GM19463 (cell line): ENCODE results near the gene TTC28.

Experiments used
- ATAC-seq: cut with Tn5 transposase; IDR thresholded peaks from one replicate; pipeline ENCODE4 v1.9.1; 2021; ENCODE audit warnings: mild to moderate bottlenecking, moderate library complexity; ENCODE audit not compliant: unreplicated experiment

TTC28 gene

DNA sequence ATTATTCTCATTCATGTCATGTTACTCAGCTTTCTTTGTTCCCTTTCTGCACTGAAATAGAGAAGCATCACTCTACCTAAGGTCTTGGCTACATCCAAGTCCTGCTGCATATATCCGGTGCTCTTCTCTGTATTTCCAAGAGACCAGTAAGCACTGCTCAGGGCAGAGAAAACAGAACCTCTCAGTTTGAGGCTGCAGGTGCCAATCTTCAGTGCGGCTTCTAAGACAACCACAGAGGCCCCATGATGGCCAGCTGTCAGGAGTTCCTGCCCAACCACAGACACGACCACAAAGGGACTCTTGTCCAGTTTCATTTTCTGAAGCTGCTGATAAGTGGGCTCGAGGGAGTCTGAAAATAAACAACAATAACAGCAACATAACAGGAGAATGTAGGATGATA lies 382.1 kb downstream of the TTC28 start:
- peak; percentile 53 for ATAC-seq

DNA sequence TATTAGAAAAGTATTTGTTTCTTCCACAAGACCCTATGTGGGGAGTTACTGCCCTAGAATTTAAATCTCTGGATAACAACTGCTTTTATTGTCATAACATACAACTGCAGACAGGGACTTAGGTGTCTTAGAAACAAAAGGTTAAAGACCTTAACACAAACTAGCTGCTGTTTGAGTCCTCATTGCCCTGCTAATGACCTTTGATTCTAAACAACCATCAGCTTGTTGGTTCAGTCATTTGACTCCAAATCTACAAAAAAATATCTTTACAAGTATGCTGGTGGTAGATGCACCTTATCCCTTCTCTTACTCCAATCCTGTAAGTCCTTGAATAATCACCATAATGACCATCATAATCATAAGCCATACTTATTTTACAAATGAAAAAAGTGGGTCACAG lies 383.2 kb downstream of the TTC28 start:
- no peak for ATAC-seq

DNA sequence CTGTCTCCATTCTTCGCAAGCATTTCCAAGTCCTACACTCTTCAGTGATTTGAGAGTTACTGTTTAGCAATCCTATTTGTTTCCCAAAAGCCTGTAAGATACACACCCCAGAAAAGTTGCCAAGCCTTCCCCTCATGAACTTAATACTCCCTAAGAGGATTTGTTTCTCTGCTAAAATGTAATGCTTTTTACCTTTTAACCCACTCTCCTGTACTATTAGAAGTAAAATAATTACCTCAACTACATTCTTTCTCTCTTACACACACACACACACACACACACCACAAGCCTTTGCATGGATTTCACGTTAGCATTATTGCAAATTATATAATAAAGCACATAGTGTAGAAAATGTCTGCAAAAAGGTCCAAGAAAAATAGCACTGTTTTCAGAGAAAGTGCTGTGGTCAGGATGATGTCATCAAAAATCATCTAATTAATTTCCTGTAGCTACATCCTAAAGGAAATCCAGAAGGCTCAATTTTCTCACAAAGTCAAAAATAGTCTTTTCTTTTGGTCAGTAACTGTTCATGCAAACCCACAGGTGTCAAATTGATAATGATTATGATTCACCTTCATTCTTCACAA lies 396.5 kb downstream of the TTC28 start:
- no peak for ATAC-seq

DNA sequence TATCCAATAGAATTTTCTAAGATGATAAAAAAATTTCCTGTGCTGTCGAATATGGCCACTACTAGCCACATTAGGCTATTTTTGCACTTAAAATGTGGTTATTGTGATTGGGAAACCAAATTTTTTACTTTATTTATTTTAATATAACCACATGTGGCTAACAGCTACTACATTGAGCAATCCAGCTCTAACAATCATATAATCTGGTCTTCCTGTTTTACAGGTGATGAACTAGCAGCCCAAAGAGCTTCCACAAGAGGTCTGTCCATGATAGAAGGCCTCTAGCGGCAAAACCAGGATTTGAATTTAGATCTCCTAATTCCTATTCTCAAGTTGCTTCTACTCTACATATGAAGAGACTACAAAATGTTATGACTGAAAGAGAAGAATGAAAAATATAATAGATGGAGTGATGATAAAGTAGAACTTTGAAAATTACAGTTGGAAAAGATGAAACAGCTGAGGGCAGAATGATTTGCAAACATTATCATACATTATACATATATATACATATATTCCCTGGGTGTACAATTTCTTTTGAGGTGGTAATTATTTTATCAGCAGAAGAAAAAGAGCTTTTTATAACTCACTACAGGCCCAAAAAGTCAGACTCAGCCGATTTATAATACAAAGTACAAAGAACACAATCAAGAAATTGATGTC lies 397.1 kb downstream of the TTC28 start:
- no peak for ATAC-seq

DNA sequence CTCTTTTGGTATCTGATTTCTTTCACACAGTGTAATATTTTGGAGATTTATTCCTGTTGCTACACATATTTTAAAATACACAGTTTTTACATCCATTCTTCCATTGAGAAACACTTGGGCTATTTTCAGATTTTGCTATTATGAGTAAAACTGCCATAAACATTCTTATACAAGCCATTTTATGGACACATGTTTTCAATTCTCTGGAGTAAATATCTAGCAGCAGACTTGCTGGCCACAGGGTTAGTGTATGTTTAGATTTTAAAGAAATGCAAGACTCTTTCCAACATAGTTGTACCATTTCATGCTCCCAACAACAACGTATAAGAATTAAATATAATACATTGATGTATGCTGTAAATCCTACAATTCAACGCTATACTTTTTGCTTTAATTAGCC lies 399.8 kb downstream of the TTC28 start:
- no peak for ATAC-seq

DNA sequence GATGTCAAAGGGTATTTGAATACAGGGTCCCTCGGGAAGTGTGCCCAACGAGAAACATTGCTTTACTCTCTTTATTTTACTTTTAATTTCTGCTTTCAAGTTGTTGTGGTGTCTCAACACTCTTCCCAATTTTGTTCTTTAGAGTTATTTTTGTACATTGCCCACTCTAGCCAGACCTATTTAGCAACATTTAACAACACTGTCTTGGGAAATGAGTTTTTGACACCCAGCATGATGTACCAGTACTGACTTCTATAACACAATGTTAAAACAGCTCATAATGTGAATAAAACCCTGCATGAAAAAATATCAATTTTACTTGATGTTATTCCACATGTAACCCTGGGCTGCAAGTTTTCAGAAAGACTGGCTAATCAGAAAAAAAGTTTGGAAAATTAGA lies 410.4 kb downstream of the TTC28 start:
- no peak for ATAC-seq

DNA sequence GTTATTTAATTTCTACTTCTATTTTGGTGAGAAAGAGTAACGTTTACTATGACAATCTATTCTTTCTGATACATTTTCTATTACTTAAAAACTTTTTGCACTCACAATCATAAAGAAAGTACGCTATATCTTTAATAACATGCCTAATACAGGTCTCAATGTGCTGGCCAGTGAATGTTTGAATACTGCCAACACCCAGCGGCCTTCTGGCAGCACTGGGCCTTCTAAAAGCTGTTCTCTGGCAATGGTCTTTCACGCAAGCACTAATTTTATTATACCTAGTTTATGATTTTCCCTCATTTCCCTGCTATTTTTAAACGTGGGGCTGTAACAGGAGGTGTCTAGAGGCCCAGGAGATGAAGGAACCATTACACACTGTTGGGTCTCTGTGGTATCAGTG lies 410.8 kb downstream of the TTC28 start:
- ATAC-seq = no peak

DNA sequence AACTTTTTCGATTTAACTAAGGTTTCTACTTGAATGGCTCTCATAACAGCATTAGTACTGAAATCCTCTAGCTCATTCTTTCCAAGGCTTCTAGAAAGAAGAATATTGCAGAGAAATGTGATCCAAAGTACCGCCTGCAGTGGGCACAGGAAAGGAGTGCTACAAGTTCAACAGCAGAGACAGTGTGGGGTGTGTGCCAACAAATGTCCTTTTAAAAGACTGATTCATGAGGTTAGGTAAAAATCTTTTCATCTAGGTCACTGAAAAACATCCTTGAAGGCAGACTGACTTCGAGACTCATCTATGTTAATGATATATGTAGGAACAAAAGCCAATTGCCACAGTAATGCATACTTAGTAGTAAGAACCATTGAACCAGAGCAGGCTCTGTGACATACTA lies 411.5 kb downstream of the TTC28 start:
- ATAC-seq = no peak

DNA sequence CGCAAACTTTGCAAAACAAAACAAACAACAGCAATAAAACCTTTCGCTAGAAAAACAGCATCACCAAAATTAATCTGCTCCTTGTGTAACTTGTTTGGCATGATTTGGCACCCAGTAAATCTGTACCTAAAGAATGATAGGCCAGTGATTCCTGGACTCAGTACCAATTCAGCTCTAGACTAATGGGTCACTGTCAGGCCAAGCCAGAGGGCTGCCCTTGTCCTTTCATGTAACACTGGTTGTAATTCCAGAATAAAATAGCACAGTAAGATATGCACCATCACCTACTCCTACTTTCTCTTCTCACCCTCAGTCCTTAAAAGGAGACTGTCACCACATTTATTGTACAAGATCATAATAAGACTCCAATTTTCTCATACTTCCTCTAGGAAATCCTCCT lies 419.0 kb downstream of the TTC28 start:
- ATAC-seq = no peak

DNA sequence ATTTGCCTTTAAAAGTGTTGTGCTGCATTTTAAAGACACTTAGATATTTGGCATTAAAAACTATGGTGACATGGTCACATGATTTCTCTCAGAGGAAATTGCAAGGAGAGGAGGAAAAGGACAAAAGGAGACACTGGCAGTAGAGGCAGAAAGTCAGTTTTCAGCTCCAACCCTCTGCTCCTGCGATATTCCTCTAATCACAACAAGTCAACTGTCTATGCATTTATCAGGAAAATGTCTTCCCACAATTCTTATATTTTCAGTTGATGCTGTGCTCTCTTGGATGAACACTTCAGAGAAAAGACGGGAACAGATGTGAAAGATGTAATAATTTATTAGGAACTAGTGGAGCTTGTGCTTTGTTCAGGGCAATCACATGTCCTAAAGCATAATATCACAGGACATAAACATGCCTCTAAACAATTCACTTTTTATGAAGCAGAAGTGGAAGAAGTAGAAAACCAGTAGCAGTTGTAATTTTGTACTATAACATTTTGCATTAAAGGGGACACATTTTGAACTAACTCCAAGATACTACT lies 419.8 kb downstream of the TTC28 start:
- ATAC-seq = no peak

DNA sequence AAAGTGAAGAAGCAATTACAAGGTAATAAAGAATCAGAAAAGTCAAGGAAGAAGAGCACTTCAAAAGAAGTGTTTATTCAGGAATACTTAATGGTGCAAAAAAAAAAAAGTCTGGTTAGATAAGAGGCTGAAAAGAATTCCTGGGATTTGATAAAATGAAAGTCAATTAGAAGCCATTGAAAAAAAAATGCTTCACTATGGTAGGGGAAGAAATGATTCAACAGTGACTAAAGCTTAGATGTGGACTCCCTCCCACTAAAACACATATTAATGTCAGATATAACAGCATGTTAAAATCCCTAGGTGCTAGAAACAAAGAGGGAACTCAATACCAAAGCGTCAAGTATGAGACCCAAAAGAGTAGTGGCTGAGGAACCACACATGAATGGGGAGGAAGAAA lies 425.2 kb downstream of the TTC28 start:
- no peak for ATAC-seq

DNA sequence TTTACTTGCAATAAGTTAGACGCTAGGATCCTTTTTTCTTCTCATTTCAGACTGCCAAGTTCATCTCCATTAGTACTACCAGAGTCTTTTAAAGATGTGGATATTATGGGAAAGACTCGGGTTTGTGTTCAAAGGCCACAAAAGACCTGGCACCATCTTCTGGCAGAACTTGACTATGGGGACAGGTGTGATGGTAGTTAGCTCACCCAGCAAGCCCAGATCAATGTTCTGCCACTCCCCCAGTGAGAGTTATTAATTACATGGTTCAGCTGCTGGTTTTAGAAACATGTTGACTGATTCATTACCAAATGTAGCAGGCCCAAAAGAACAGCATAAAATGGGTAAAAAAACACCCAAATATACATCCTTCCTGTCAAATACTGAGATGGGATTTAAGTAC lies 427.1 kb downstream of the TTC28 start:
- no peak for ATAC-seq

DNA sequence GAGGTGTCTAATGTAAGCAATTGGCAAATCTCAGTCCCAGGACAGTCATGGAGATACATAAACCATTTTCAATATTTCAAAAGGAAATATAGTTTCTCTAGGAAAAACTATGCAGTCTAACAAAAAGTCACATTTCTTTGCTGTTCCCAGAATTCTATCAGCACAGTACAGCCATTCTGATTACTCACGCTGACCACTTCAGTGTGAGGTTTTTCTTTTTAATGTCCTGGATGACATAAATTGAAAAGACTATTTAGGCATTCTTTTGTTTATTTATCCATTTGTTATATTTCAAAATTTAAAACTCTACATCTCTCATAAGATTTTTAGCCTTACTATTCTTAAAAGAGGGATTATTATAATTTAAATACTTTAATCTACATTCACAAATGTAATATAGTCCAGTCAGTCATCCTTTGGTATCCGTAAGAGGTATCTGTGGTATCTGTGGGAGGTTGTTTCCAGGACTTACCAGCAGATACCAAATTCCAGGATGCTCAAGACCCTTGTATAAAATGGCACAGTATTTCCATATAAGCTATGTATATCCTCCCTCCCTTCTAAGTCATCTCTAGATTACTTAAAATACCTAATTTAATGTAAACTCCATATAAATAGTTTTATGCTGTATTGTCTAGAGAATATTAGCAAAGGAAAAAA lies 429.5 kb downstream of the TTC28 start:
- ATAC-seq = no peak

DNA sequence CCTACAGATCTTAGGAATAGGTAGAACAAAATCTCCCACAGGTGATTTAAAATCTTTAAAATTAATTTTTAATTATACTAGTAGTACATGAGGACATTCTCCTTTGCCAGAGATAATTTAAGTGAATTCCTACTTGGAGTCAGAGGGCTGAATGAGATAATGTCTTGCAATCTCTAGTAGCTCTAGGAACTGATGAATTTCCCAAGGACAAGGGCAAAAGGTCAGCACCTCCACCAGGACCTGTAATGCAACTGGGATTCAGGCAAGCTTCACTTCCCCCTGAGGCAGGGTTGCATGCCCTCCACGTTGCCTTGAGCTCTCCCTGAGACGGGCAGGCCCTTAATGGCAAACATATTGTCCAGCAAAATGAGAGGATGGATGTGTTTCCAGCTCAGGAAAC lies 430.2 kb downstream of the TTC28 start:
- ATAC-seq = no peak

DNA sequence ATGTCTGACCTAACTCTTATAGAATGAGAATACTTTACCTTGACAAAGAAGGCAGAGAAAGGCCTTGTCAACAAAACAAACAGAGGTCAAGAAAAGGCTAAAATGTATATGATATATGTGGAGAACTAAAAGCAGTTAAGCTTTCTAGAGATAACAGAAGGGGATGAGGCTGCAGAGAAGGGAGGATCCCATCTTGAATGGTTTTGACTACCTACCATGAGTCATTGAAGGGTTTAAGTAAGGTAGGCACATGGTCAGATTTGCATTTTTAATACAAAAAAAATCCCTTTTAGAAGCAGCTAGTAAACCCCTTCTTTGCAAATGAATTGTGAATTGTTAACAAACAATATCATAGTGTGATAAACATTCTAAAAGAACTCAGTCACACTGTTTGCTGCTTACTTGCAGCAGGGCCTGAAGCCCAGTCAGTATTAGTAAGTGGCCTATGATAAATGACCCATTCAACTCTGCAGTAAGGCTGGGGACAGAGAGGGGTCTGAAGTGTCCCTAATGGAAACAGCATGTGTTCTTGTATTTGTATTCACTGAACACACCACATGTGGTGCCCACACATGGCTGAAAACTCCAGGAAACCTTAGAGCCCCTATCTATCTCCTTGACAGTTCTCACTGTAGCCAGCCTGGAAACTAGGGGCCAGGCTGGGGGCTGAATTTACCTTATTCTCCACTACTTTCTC lies 431.8 kb downstream of the TTC28 start:
- ATAC-seq = no peak

DNA sequence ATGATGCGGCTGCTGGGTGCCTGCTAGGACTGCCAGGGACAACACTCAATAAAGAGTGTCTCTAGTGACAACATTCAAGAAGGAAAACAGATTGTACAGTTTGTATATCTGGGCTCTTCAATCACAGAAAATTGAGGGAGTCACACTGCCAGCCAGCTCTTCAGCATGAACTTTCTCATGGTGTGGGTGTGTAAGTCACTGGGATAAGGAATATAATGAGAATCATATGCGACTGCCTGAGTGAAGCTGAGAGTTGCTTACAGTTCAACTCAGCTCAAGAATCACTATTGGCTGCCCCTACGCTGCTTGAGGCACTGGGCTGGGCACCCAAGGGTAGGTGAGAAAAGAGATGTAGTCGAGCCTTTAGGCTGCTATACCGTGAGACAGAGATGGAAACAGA lies 432.5 kb downstream of the TTC28 start:
- no peak for ATAC-seq

DNA sequence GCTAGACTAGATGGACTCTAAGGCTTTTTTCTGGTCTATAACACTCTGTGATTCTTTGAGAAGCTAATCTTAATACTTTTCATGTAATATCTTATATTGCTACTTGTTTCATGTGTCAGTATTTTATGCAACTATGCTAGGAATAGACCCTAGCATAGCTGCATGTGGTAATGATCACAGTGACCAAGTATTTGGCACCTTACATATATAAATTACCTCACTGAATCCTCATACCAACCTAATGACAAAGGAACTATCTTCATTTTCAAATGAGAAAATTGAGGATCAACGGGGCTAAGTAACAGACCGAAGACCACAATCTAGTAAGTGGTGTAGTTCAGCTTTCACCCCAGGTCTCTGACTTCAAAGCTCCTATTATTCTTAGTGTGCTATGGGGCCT lies 433.2 kb downstream of the TTC28 start:
- no peak for ATAC-seq

DNA sequence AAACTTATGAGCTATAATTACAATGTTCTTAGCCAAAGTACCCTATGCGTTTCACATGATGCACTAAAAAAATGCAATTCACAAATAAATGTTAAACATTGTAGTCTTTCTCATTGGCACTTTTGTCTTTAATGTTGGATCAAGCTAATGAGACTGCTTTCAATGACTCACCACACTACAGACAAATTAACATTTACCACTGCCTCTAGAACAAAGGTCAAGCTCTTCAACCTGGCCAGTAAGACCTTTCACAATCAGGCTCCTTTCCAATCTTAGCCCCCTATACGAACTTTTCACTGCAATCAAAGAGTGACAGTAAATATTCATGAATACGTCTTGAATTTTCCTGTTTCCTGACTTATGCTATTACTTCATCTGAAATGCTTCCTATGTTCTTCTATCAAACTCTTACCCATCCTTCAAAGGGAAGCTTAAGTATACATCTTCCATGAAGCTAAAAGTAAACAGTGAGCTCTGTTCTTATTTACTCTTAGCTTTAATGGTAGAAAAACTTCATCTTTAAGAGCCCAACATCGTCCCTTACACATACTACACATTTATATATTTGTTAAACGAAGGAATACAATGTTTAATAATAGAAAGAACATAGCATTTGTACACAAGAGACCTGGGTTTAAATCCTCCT lies 433.9 kb downstream of the TTC28 start:
- no peak for ATAC-seq

DNA sequence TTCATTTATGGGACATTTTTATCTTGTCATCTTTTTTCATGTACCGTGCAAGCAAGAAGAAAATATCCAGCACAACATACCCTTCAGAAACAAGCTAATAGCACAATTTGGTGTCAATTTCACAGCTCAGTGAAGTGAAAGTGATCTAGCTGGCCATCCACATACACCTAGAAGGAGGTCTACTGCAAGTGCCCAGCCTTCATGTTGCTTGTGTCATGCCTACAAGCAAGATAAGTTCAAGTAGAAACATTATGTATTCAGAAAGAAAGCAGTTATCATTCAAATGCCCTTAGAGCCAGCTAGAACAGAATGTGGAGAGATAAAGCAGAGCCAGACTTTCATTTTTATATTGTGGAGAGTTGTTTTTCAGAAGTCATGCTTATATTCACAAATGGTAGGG lies 434.9 kb downstream of the TTC28 start:
- ATAC-seq = no peak

DNA sequence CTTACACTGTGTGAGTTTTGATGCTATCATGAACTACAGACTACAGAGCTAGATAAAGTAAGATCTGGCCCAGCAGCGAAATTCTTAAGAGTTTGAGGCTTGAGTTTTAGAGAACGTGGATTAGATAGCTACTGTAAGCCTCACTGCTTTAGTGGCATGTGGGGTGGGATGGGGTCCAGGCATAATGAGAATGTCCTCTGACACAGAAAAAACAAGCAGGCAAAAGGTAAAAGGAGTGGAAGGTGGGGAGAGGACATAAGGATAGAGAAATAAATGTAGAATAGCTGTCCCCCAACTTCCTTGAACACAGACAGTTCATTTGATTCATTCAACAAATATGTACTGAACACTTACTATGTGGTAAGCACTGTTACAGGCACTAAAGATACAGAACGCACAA lies 436.1 kb downstream of the TTC28 start:
- ATAC-seq = no peak

DNA sequence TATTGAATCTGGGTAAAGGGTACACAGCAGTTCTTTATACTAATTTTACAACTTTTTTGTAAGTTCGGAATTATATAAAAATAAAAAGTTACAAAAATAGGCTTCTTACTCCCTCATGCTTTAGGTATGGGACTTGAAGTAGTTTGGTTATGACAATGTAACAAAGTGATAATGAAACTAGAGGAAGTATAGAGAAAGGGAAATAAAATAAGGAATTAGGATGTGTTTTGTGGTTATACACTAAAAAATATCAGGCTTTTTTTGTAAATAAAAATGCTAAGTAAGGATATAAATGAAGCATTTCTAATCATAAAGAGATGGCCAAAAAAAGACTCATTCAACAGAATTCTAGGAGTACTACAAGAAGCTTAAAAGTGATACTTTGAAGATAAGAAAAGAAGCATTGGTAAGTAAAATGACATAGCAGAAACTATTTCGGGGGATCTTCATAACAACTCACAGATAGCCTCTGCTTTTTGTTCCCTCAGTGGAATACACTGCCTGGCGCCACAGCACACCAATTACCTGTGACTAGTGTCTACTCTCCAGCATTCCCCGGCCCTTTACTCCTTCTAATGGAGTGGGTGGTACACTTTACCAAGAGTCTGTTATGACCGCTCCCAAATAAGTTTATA lies 437.9 kb downstream of the TTC28 start:
- no peak for ATAC-seq
